Measurements from ENCODE around the gene FBXO21. TPM values are rescaled to one million over a fixed set of nuclear protein-coding genes. Genes with fewer than 3 reads are reported as not detected.

FBXO21 gene
- total RNA-seq, 3 donors from 2014 or later (not counting 1 experiment from before 2014, with no cell fraction given): 39.8 to 48.8 (median 39.9) TPM

DNA sequence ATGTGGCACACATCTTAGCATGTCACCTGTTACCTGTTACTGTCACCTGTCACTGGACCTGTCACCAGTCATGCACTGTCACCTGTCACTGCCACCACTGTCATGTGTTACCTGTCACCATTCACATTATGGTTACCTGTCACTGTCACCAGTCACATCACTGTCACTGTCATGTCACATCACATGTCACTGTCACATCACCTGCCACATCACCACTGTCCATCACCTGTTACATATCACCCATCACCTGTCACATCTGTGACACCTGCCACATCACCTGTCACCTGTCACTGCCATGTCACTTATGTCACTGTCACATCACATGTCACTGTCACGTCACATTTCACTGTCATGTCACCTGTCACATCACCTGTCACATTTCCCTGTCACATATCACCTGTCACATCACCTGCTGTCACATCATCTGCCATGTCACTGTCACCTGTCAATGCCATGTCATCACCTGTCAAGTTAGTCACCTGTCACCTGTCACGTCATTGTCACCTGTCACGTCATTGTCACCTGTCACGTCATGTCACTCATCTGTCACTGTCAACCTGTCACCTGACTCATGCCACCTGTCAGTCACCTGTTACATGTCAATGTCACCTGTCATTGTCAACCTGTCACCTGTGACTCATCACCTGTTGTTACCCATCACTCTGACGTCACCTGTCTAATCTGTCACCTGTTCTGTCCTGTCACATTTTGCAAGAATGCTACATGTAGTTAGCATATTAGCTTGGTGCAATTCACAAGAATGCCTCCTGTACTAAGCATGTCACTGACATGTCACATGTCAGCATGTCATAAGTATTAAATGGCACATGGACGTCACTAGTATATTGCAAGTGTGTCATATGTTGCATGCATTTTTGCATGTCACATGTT lies 62.1 kb downstream of the FBXO21 start:
- no peaks in the 10 kb centered on the region for H3K36me3 ChIP-seq (ENCODE audit: control insufficient read depth, insufficient read depth, low read length)
- DNase-seq (no peak), ATAC-seq (no peak)
- H3K4me1 Mint-ChIP-seq: no peaks in the 10 kb centered on the region
- intact Hi-C loops (cut with micrococcal nuclease): no loop called here
- H3K36me3 Mint-ChIP-seq: no peaks in the 10 kb centered on the region
- H3K9me3 Mint-ChIP-seq: peaks cover 0 to 2% of the 10 kb centered on the region in 2 donors
- H3K27me3 ChIP-seq (ENCODE audit: control insufficient read depth, insufficient read depth, low read length): no peaks in the 10 kb centered on the region
- H3K4me1 ChIP-seq (ENCODE audit: control insufficient read depth, insufficient read depth, low read length): peaks cover 6% of the 10 kb centered on the region
- 98% methylated on average over 6 of the region's 6 CpGs for WGBS (ENCODE audit: insufficient coverage)
- no peaks in the 10 kb centered on the region for H3K27me3 Mint-ChIP-seq (ENCODE audit: low read depth in 2 of 2)
- H3K4me3 Mint-ChIP-seq: no peak overlapping the region
- TF ChIP-seq, protein P1, sequence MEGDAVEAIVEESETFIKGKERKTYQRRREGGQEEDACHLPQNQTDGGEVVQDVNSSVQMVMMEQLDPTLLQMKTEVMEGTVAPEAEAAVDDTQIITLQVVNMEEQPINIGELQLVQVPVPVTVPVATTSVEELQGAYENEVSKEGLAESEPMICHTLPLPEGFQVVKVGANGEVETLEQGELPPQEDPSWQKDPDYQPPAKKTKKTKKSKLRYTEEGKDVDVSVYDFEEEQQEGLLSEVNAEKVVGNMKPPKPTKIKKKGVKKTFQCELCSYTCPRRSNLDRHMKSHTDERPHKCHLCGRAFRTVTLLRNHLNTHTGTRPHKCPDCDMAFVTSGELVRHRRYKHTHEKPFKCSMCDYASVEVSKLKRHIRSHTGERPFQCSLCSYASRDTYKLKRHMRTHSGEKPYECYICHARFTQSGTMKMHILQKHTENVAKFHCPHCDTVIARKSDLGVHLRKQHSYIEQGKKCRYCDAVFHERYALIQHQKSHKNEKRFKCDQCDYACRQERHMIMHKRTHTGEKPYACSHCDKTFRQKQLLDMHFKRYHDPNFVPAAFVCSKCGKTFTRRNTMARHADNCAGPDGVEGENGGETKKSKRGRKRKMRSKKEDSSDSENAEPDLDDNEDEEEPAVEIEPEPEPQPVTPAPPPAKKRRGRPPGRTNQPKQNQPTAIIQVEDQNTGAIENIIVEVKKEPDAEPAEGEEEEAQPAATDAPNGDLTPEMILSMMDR (IDR thresholded peaks at IDR 0.05): no peak
- H3K9me3 ChIP-seq (ENCODE audit: control insufficient read depth, insufficient read depth, low read length): no peaks in the 10 kb centered on the region
- no peak overlapping the region for H3K27ac ChIP-seq (ENCODE audit: low read length)
- H3K27ac Mint-ChIP-seq: no peak overlapping the region
- H3K4me3 ChIP-seq (ENCODE audit: low read length): no peak overlapping the region

DNA sequence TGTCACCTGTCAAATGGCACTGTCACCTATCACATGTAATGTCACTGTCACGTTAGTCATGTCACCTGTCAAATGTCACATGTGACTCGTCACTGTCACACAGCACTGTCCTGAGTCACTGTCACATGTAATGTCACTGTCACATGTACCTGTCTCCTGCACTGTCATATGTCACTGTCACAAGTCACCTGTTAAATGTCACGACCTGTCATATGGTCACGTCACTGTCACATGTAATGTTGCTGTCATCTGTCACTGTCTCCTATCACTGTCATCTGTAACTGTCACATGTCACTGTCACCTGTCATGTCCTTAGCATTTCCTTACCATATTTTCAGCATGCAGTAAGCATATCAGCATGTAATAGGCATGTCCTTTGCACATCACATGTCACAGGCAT lies 63.9 kb downstream of the FBXO21 start:
- H3K27me3 Mint-ChIP-seq (ENCODE audit: low read depth in 2 of 2): no peaks in the 10 kb centered on the region
- H3K4me1 Mint-ChIP-seq: no peaks in the 10 kb centered on the region
- H3K27ac ChIP-seq (ENCODE audit: low read length): no peak overlapping the region
- H3K4me1 ChIP-seq (ENCODE audit: control insufficient read depth, insufficient read depth, low read length): no peaks in the 10 kb centered on the region
- H3K27ac Mint-ChIP-seq: no peak overlapping the region
- no peak overlapping the region for H3K4me3 ChIP-seq (ENCODE audit: low read length)
- no peaks in the 10 kb centered on the region for H3K27me3 ChIP-seq (ENCODE audit: control insufficient read depth, insufficient read depth, low read length)
- ATAC-seq: no peak
- H3K9me3 Mint-ChIP-seq: peaks cover 0 to 2% of the 10 kb centered on the region in 2 donors
- no peaks in the 10 kb centered on the region for H3K36me3 ChIP-seq (ENCODE audit: control insufficient read depth, insufficient read depth, low read length)
- no peak for DNase-seq
- 96% methylated on average over 4 of the region's 4 CpGs for WGBS (ENCODE audit: insufficient coverage)
- TF ChIP-seq, protein P1 (IDR thresholded peaks at IDR 0.05): no peak
- intact Hi-C loops (cut with micrococcal nuclease): no loop called here
- no peaks in the 10 kb centered on the region for H3K9me3 ChIP-seq (ENCODE audit: control insufficient read depth, insufficient read depth, low read length)
- H3K36me3 Mint-ChIP-seq: no peaks in the 10 kb centered on the region
- H3K4me3 Mint-ChIP-seq: no peak overlapping the region

GRCh38 chr12:117125767-117126166 lies 64.5 kb downstream of the FBXO21 start:
- H3K4me1 ChIP-seq (ENCODE audit: control insufficient read depth, insufficient read depth, low read length): no peaks in the 10 kb centered on the region
- intact Hi-C loops (cut with micrococcal nuclease): no loop called here
- H3K9me3 ChIP-seq (ENCODE audit: control insufficient read depth, insufficient read depth, low read length): no peaks in the 10 kb centered on the region
- Mint-ChIP-seq H3K4me3 (no peak overlapping the region), H3K36me3 (no peaks in the 10 kb centered on the region), H3K27ac (no peak overlapping the region), H3K9me3 (peaks cover 0 to 2% of the 10 kb centered on the region in 2 donors), H3K27me3 (ENCODE audit: low read depth in 2 of 2) (no peaks in the 10 kb centered on the region), H3K4me1 (no peaks in the 10 kb centered on the region)
- DNase-seq (no peak), ATAC-seq (no peak)
- TF ChIP-seq, protein P1 (IDR thresholded peaks at IDR 0.05): no peak
- H3K27ac ChIP-seq (ENCODE audit: low read length): no peak overlapping the region
- no peaks in the 10 kb centered on the region for H3K36me3 ChIP-seq (ENCODE audit: control insufficient read depth, insufficient read depth, low read length)
- 92% methylated on average over 7 of the region's 7 CpGs for WGBS (ENCODE audit: insufficient coverage)
- no peak overlapping the region for H3K4me3 ChIP-seq (ENCODE audit: low read length)
- H3K27me3 ChIP-seq (ENCODE audit: control insufficient read depth, insufficient read depth, low read length): no peaks in the 10 kb centered on the region

All from natural killer cell (primary cell).